Neuron (in vitro differentiated cells): ENCODE measurements around the gene NOS2.
"Not testable (repeated sequence)": the region's sequence is repeated elsewhere in the genome, so short reads cannot be mapped to it uniquely, and the experiment has no call there.

ENCODE experiments used
- H2AFZ ChIP-seq: one replicate; pipeline ENCODE4 v1.6.1; 2013; ENCODE audit warnings: low read depth, mild to moderate bottlenecking, inconsistent platforms, low read length, moderate library complexity
- H3K27me3 ChIP-seq: one replicate; pipeline ENCODE4 v1.6.1; 2013; ENCODE audit warnings: low read length; ENCODE audit not compliant: insufficient read depth
- H3K36me3 ChIP-seq: one replicate; pipeline ENCODE4 v1.6.1; 2013; ENCODE audit warnings: low read length; ENCODE audit not compliant: insufficient read depth
- H3K4me1 ChIP-seq: one replicate; pipeline ENCODE4 v1.6.1; 2013; ENCODE audit warnings: low read length; ENCODE audit not compliant: insufficient read depth
- H3K4me3 ChIP-seq: 2 replicates; pipeline ENCODE4 v1.5.1; 2013; ENCODE audit warnings: mild to moderate bottlenecking, low read length, moderate library complexity
- H3K9me3 ChIP-seq: one replicate; pipeline ENCODE4 v1.6.1; 2013; ENCODE audit warnings: low read length

The NOS2 gene

DNA sequence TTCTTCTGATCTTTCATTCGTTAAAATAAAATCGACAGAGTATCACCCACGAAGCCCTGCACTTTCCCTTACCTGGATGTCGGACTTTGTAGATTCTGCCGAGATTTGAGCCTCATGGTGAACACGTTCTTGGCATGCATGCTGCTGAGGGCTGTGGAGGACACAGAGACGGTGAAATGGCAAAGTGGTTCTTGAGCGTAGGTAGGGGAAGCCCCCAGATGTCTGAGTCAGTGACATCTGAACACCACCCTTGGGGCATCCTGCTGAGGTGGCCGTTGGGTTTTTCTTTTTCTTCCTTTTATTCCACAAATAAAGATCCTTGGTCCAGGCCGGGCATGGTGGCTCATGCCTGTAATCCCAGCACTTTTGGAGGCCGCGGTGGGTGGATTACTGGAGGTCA lies 33.9 kb downstream of the NOS2 start:
- Histone ChIP-seq H2AFZ (no peak overlapping the region), H3K9me3 (no peaks in the 10 kb centered on the region), H3K27me3 (peaks cover 5% of the 10 kb centered on the region), H3K4me1 (no peaks in the 10 kb centered on the region), H3K4me3 (no peak overlapping the region), H3K36me3 (no peaks in the 10 kb centered on the region)

GRCh38 chr17:27765353-27765752 lies 35.0 kb downstream of the NOS2 start:
- no peaks in the 10 kb centered on the region for H3K9me3 ChIP-seq

GRCh38 chr17:27764589-27764988 lies 35.7 kb downstream of the NOS2 start:
- Histone ChIP-seq H3K36me3 (no peaks in the 10 kb centered on the region), H2AFZ (no peak overlapping the region), H3K9me3 (no peaks in the 10 kb centered on the region), H3K4me3 (no peak overlapping the region), H3K27me3 (peaks cover 2% of the 10 kb centered on the region), H3K4me1 (no peaks in the 10 kb centered on the region)

More at GRCh38 chr17:27765353-27765752, 35.0 kb downstream of the NOS2 start:
- no peak overlapping the region for H2AFZ ChIP-seq
- peaks cover 2% of the 10 kb centered on the region for H3K27me3 ChIP-seq
- H3K36me3 ChIP-seq, result no peaks in the 10 kb centered on the region
- no peak overlapping the region for H3K4me3 ChIP-seq
- no peaks in the 10 kb centered on the region for H3K4me1 ChIP-seq

GRCh38 chr17:27762527-27763305 lies 37.6 kb downstream of the NOS2 start:
- Histone ChIP-seq H3K9me3 (no peaks in the 10 kb centered on the region), H3K27me3 (peaks cover 2% of the 10 kb centered on the region), H3K4me3 (no peak overlapping the region), H3K36me3 (no peaks in the 10 kb centered on the region), H3K4me1 (no peaks in the 10 kb centered on the region), H2AFZ (no peak overlapping the region)

DNA sequence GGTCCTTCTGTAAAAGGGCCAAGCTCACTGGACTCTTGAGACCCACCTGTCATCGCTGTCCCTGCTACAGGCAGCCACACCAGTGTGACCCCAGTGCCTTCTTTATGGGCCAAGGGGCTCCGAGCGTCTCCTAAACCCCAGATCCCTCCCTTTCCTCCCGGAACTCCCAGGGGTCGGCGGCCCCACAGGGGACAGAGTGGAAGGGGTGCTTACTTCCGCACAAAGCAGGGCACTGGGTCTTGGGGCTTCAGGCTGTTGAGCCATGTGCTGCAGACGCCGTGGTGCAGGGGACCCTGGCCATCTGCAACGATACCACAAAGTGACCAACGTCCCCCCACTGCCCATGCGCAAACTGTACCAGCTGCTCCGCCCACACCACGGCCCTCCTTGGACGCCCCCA lies 39.4 kb downstream of the NOS2 start:
- H3K4me1 ChIP-seq, H3K4me3 ChIP-seq, H2AFZ ChIP-seq, H3K9me3 ChIP-seq, H3K27me3 ChIP-seq, H3K36me3 ChIP-seq: not testable (repeated sequence)

DNA sequence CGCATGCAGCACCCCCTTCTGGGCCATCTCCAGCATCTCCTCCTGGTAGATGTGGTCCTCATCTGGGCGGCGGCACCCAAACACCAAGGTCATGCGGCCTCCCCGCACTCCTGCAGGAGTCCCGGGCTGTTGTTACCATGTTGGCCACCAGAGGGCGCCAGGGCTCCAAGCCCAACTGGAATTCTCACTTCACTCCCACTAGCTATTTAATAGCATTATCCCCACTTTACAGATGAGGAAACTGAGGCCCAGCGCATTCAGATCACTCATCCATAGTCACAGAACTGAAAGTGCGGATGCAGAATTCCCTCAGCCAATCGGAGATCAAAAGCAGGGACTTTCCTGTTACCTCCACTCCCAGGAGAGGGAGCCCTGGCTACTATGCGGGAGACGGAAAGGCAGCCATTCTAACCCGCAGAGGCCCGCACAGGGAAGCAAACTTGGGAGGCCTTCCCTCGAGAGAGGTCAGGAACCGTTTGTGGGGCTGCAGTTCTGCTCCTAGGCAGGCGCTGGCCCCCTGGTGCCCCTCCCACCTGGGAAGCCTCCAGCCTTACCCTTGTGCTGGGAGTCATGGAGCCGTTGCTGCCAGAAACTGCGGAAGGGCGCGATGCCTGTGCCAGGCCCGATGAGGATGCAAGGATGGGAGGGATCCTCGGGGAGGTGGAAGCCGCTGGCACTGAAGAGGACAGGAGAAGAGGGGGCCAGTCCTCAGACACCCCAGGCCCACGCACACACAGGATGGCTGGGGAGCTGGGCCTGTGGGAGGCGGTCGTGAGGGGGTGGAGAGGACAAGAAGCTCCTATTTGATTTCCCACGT lies 40.1 kb downstream of the NOS2 start:
- Histone ChIP-seq H3K27me3 (peaks cover 2% of the 10 kb centered on the region), H2AFZ (no peak overlapping the region), H3K4me3 (no peak overlapping the region), H3K36me3 (no peaks in the 10 kb centered on the region), H3K4me1 (no peaks in the 10 kb centered on the region), H3K9me3 (no peaks in the 10 kb centered on the region)

DNA sequence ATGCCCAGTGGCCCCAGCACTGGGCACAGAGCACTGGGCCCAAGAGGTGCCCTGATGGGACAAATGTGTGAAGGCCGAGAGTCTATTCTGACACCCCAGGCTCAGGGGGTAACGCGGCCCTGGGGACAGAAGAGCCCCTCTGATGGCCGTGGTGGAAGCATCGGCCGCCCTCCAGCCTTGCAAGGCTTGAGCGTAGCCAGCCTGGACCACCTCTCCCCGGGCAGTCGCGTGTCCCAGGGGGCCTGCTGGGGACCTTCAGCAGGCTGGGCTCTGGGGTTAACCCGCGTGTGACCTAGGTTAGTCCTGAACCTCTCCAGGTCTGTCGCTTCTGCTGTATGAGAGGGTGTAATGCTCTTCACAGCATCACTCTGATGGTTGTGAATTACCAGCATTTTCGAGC lies 40.8 kb downstream of the NOS2 start:
- peaks cover 2% of the 10 kb centered on the region for H3K27me3 ChIP-seq
- H3K4me1 ChIP-seq, result no peaks in the 10 kb centered on the region
- H3K9me3 ChIP-seq, result no peaks in the 10 kb centered on the region
- H3K36me3 ChIP-seq, result no peaks in the 10 kb centered on the region
- H2AFZ ChIP-seq, result no peak overlapping the region
- H3K4me3 ChIP-seq, result no peak overlapping the region

DNA sequence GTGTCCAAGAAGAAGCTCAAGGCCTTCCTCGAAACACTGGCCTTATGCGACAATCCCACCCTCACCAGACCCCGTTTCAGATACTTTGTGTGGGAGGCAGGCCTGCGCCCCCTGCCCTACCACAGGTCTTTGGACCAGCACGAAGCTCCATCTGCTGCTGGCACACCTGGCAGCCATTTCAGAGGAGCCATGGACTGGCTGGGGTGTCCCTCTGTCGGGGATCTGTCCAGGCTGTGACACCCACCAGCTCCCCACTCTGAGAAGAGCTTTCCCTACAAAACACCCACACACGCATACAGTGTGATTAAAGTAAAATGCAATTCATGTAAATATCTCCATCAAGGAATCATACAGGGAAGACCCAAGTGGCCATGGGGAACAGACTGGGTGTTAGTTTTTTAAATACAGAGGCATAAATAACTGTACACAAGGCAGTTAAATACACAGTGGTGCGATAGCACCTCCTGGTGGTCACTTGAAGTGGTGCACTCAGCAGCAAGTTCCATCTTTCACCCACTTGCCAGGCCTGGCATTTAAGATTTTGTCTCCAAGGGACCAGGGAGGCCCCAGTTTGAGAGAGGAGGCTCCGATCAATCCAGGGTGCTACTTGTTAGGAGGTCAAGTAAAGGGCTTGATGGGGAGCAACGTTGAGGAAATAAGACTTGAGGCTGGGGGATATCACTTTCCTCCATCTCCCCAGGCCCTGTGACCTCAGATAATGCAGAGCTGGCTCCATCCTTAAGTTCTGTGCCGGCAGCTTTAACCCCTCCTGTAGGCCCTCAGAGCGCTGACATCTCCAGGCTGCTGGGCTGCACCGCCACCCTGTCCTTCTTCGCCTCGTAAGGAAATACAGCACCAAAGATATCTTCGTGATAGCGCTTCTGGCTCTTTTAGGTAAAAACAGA lies 43.6 kb downstream of the NOS2 start:
- no peaks in the 10 kb centered on the region for H3K9me3 ChIP-seq
- H3K27me3 ChIP-seq, result peaks cover 2% of the 10 kb centered on the region
- no peak overlapping the region for H2AFZ ChIP-seq
- no peak overlapping the region for H3K4me3 ChIP-seq
- no peaks in the 10 kb centered on the region for H3K36me3 ChIP-seq
- H3K4me1 ChIP-seq, result no peaks in the 10 kb centered on the region

- Histone ChIP-seq H3K4me3 (no peak overlapping the region), H3K4me1 (no peaks in the 10 kb centered on the region), H3K27me3 (peaks cover 2% of the 10 kb centered on the region), H3K9me3 (no peaks in the 10 kb centered on the region), H3K36me3 (no peaks in the 10 kb centered on the region), H2AFZ (no peak overlapping the region)
Observed at GRCh38 chr17:27755706-27756466, 44.4 kb downstream of the NOS2 start.

DNA sequence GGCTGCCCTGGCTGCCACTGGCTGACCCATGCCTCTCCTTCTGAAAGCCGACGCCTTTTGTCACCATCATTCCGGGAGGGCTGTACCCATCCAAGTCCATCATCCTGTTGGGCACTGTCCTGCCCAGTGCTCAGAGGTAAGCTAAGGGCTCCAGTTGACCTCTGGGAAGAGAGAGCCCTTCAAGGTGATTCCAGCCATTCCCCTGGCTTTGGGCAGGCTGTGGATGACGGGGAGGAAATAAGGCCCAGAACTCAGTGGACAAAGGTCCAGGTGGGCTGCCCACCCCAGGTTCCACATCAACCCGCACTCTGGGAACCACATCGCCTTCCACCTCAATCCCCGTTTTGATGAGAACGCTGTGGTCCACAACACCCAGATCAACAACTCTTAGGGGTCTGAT lies 45.8 kb downstream of the NOS2 start:
- H3K36me3 ChIP-seq, result no peaks in the 10 kb centered on the region
- no peak overlapping the region for H2AFZ ChIP-seq
- H3K27me3 ChIP-seq, result peaks cover 2% of the 10 kb centered on the region
- H3K9me3 ChIP-seq, result no peaks in the 10 kb centered on the region
- no peak overlapping the region for H3K4me3 ChIP-seq
- no peaks in the 10 kb centered on the region for H3K4me1 ChIP-seq

- not testable (repeated sequence) for H3K27me3 ChIP-seq, H2AFZ ChIP-seq, H3K4me1 ChIP-seq, H3K36me3 ChIP-seq, H3K4me3 ChIP-seq, H3K9me3 ChIP-seq
Observed at GRCh38 chr17:27753726-27754125, 46.6 kb downstream of the NOS2 start.

DNA sequence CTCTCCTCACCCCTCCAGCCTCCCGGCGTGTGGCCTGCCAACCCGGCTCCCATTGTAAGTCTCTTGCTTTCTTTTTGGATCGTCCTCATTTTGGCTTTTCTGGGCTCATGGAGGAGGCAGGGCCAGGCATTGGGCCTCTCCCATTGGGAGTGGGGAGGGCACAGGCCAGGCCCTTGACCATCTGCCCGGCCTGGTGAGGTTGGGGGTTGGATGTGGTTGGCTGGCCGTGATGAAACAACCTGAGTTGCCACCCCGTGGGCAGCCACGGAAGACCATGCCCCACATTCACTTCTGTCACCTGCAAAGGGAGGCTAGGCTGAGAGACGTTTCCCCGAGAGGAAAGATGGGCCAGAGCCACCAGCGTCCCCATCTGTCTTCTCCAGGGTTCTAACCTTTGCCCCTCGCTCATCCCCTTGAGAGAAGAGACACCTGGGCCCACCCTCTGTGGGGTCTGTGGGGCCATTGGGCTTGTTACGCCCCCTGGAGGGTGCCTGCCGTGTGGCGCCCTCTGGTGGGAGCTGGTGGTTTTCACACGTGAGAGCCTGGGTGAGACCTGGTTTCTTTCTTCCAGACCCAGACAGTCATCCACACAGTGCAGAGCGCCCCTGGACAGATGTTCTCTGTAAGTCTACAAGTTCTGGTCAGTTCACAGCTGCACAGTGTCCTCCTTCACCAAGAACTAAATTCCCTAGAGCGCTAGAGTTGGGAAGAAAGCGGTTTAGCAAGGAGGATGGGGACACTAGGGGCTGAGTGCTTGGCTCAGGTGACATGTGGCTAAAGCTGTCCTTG lies 47.3 kb downstream of the NOS2 start:
- H3K4me1 ChIP-seq, H3K27me3 ChIP-seq, H3K9me3 ChIP-seq, H3K36me3 ChIP-seq, H3K4me3 ChIP-seq, H2AFZ ChIP-seq: not testable (repeated sequence)
